ENCODE data around the gene OVOL1. TPM values are rescaled to one million over a fixed set of nuclear protein-coding genes. Genes with fewer than 3 reads are reported as not detected.
A peak's percentile ranks its signal among the peaks of the same experiment; 100 is the strongest.

OVOL1 gene
- total and polyA plus RNA-seq, 2 of the 8 experiments (the other 6 are each of a cell fraction or from before 2014, with no cell fraction given), result 2.6 to 3.4 TPM

DNA sequence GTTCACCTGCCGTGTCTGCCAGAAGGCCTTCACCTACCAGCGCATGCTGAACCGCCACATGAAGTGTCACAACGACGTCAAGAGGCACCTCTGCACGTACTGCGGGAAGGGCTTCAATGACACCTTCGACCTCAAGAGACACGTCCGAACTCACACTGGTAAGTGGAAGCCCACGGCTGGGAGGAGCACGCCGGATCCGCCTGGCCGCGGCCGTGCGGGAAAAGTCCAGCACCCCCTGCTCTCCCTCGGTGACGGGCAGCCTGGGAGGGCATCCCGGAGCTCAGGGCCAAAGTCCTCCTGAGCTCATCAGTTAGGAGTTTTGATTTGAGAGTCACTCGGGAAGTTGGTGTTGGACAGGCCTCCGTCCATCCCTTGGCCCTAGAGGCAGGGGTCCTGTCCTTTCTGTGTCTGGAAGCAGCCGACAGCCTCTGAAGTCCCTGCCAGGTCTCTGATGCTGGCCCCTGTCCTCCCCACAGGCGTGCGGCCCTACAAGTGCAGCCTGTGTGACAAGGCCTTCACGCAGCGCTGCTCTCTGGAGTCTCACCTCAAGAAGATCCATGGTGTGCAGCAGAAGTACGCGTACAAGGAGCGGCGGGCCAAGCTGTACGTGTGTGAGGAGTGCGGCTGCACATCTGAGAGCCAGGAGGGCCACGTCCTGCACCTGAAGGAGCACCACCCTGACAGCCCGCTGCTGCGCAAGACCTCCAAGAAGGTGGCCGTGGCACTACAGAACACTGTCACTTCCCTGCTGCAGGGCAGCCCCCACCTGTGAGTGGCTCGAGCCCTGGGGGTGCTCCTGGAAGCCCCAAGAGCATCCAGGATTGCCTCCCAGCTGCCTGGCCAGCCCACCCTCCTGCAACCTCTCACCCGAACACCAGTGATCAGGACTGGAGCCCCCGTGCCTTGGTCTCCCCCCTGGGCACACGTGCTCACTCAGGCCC, 8.0 kb downstream of the OVOL1 start:
- Histone ChIP-seq H2AK5ac (ENCODE audit: low read depth, low read length) (no peak overlapping the region), H3K23me2 (ENCODE audit: low read depth, low read length) (no peaks in the 10 kb centered on the region), H4K20me1 (replicated peaks in 1 of 2; ENCODE audit: control insufficient read depth in 1 of 2, insufficient read depth in 2 of 2, low read length in 2 of 2) (no peaks in the 10 kb centered on the region), H3K4me3 (ENCODE audit: extremely low read depth in 1 of 4, insufficient read depth in 2 of 4, low read depth in 3 of 4, low read length in 4 of 4) (no peak overlapping the region), H3K4me2 (ENCODE audit: insufficient read depth in 1 of 2, low read depth in 2 of 2, low read length in 2 of 2) (no peak overlapping the region), H3K36me3 (ENCODE audit: control insufficient read depth in 2 of 4, insufficient read depth in 4 of 4, low read length in 3 of 4) (peaks cover 0 to 3% (median 0%) of the 10 kb centered on the region in 4 experiments; a peak in 3 of 8 replicates), H2BK5ac (ENCODE audit: low read depth, low read length) (no peak overlapping the region), H4K5ac (ENCODE audit: insufficient read length, low read depth, low read length) (no peak overlapping the region), H3K9ac (replicated peaks in 1 of 4; ENCODE audit: extremely low read depth in 1 of 4, low read depth in 3 of 4, low read length in 3 of 4) (no peak overlapping the region; a peak in 1 of 7 replicates), H4K8ac (ENCODE audit: extremely low read depth, insufficient read depth, low read length) (peak overlapping the region; percentile 38; the same call in 1 of the 2 replicates), H2BK20ac (ENCODE audit: low read length) (no peak overlapping the region), H3K79me2 (ENCODE audit: control insufficient read depth in 1 of 2, insufficient read depth in 2 of 2, low read length in 2 of 2) (no peaks in the 10 kb centered on the region), H2BK12ac (ENCODE audit: low read depth, low read length) (peak overlapping the region; percentile 27; the same call in 1 of the 2 replicates), H2BK120ac (replicated peaks; ENCODE audit: low read depth, low read length) (no peak overlapping the region), H2BK15ac (ENCODE audit: low read length) (no peak overlapping the region), H2AFZ (ENCODE audit: low read length) (no peak overlapping the region), H3K27ac (ENCODE audit: low read depth, low read length) (no peak overlapping the region), H3K23ac (ENCODE audit: insufficient read length) (no peak overlapping the region), H3K27me3 (replicated peaks in 1 of 4; ENCODE audit: control insufficient read depth in 3 of 4, extremely low read depth in 1 of 4, insufficient read depth in 3 of 4, low read length in 3 of 4) (no peaks in the 10 kb centered on the region; a peak in 2 of 7 replicates), H3K14ac (ENCODE audit: insufficient read length) (no peak overlapping the region), H3K4ac (replicated peaks; ENCODE audit: insufficient read length, low read depth, low read length) (no peak overlapping the region), H3K4me1 (replicated peaks in 1 of 4; ENCODE audit: control insufficient read depth in 3 of 4, insufficient read depth in 4 of 4, low read length in 3 of 4) (peaks cover 0 to 23% (median 10%) of the 10 kb centered on the region in 4 experiments; a peak in 6 of 7 replicates), H4K91ac (replicated peaks; ENCODE audit: insufficient read length, low read length) (no peak overlapping the region), H3K79me1 (ENCODE audit: low read depth, low read length) (0 out of 2 replicates have a peak, but pooled peaks cover 2% of the 10 kb centered on the region), H3K18ac (ENCODE audit: extremely low read depth, low read length) (no peak overlapping the region), H3K9me3 (ENCODE audit: insufficient read depth in 2 of 2, low read depth in 1 of 2, low read length in 1 of 2) (no peaks in the 10 kb centered on the region), H3K56ac (replicated peaks; ENCODE audit: insufficient read length, low read depth, low read length) (no peak overlapping the region)
- FAIRE-seq, result no peak
- CTCF ChIA-PET (ENCODE audit: partially characterized antibody), result interaction anchor here (0.8 to 12.7 kb wide), 6 partner anchors 9 to 24 kb away, joined by 3 to 128 read pairs (median 4); partner anchors contain the start of gene AP5B1
- TF ChIP-seq TAF1 (IDR thresholded peaks at IDR 0.05; ENCODE audit: low read depth, low read length) (no peak), HDAC6 (IDR thresholded peaks at IDR 0.05; ENCODE audit: low read depth, low read length) (no peak), POLR2A (IDR thresholded peaks at IDR 0.05; ENCODE audit: control extremely low read depth in 1 of 2, low read depth in 2 of 2, low read length in 2 of 2) (no peak), EZH2 (IDR thresholded peaks at IDR 0.05; ENCODE audit: low read depth, low read length, severe bottlenecking) (no peak), JUN (IDR thresholded peaks at IDR 0.05; ENCODE audit: low read depth, low read length) (no peak)
- 92% methylated on average over 42 of the region's 42 CpGs; no CpG with 5 or more reads in 1 of the 2 experiments for WGBS, 2 experiments (ENCODE audit: extremely low coverage in 1 of 2, insufficient coverage in 1 of 2, insufficient read length in 1 of 2, insufficient replicate concordance in 2 of 2, low coverage in 1 of 2, low lambda C conversion rate in 2 of 2, missing lambda C conversion rate in 1 of 2)
- no peak for DNase-seq (ENCODE audit: low read depth in 1 of 2, low spot score in 2 of 2)
- POLR2A ChIA-PET (ENCODE audit: partially characterized antibody), result interaction anchor here (1.0 to 2.6 kb wide), 3 partner anchors 9 to 71 kb away, joined by 3 to 9 read pairs (median 3); no protein-coding TSS in a partner anchor
